Esophagus squamous epithelium (tissue), 4 donors: ENCODE measurements around the gene KNSTRN.

Experiments
- CTCF ChIP-seq, 6 experiments: fragments of 450-650 bp in 4 of 6; fragments of 200-600 bp in 2 of 6; sonication (generic) in 2 of 6; IDR thresholded peaks; one replicate each; pipeline ENCODE4 v1.5.1; 2016 to 2019; ENCODE audit warnings: antibody characterized with exemption in 6 of 6, mild to moderate bottlenecking in 4 of 6, moderate library complexity in 4 of 6
- POLR2A ChIP-seq, 4 donors: fragments of 450-650 bp; IDR thresholded peaks; one replicate each; pipeline ENCODE4 v1.6.1; 2017; ENCODE audit warnings: antibody characterized with exemption in 4 of 4, mild to moderate bottlenecking in 4 of 4, moderate library complexity in 3 of 4

- TF ChIP-seq POLR2A (IDR thresholded peaks at IDR 0.05) (no peak), CTCF (IDR thresholded peaks at IDR 0.05) (no peak)
Observed at GRCh38 chr15:40443255-40443654, 60.7 kb downstream of the KNSTRN start.
